SK-N-MC (cell line): ENCODE data around the gene MRPS9.

Experiments used
- EZH2 ChIP-seq: fragments of 200-600 bp; sonication (generic); IDR thresholded peaks from one replicate; pipeline ENCODE4 v1.6.1; 2017; ENCODE audit warnings: antibody characterized with exemption
- POLR2AphosphoS5 ChIP-seq: IDR thresholded peaks from 2 replicates; pipeline ENCODE4 v1.6.1; 2012; ENCODE audit warnings: mild to moderate bottlenecking, low read depth, low read length, borderline replicate concordance

GRCh38 chr2:105102963-105103421 is 65.1 kb downstream of the MRPS9 start:
- TF ChIP-seq POLR2AphosphoS5 (no peak), EZH2 (no peak)
